BLaER1 treated with 17β-estradiol and CSF1 and Interleukin-3, amounts not matched to agents 10 nM and 100 nM (cell line): Measurements from ENCODE around the gene TENM3.

Source experiments
- H3K27ac ChIP-seq, 11 experiments: shearing (Covaris generic); formaldehyde crosslinking; 2 replicates each; pipeline ENCODE4 v1.8.1; 2022
- H3K27me3 ChIP-seq, 11 experiments: shearing (Covaris generic); formaldehyde crosslinking; 2 replicates each; pipeline ENCODE4 v1.8.1; 2022
- H3K36me3 ChIP-seq, 11 experiments: shearing (Covaris generic); formaldehyde crosslinking; 2 replicates each; pipeline ENCODE4 v1.8.1; 2022
- H3K4me1 ChIP-seq, 10 experiments: shearing (Covaris generic); formaldehyde crosslinking; 2 replicates each; pipeline ENCODE4 v1.8.1; 2022
- H3K4me2 ChIP-seq, 11 experiments: shearing (Covaris generic); formaldehyde crosslinking; 2 replicates each; pipeline ENCODE4 v1.8.1; 2022
- H3K4me3 ChIP-seq, 10 experiments: shearing (Covaris generic); formaldehyde crosslinking; 2 replicates each; pipeline ENCODE4 v1.8.1; 2022
- H3K9ac ChIP-seq, 11 experiments: shearing (Covaris generic); formaldehyde crosslinking; 2 replicates each; pipeline ENCODE4 v1.8.1; 2022
- H3K9me3 ChIP-seq, 11 experiments: shearing (Covaris generic); formaldehyde crosslinking; replicated peaks in 1 of 11; 2 replicates each; pipeline ENCODE4 v1.8.1; 2022
- H4K20me1 ChIP-seq, 11 experiments: shearing (Covaris generic); formaldehyde crosslinking; 2 replicates each; pipeline ENCODE4 v1.8.1; 2022
- Cebpa-rat ChIP-seq, 11 experiments: shearing (Covaris generic); IDR thresholded peaks; 2 replicates each; pipeline ENCODE4 v1.8.1; 2022

Gene TENM3

GRCh38 chr4:182760551-182761043 is 517.4 kb downstream of the TENM3 start:
- Histone ChIP-seq H3K9ac (no peak overlapping the region), H3K4me1 (peaks cover 0 to 46% (median 22%) of the 10 kb centered on the region in 10 experiments; a peak in 13 of 20 replicates), H3K9me3 (peaks cover 0 to 27% (median 13%) of the 10 kb centered on the region in 11 experiments; a peak in 13 of 22 replicates), H3K36me3 (peaks cover 0 to 13% (median 2%) of the 10 kb centered on the region in 11 experiments; a peak in 9 of 22 replicates), H3K27me3 (no peaks in the 10 kb centered on the region), H3K4me2 (peak overlapping the region in 8 of 11 experiments; percentile 10 to 68 (median 50); a peak in 14 of 22 replicates), H3K4me3 (no peak overlapping the region), H3K27ac (no peak overlapping the region), H4K20me1 (no peaks in the 10 kb centered on the region)
- no peak for TF ChIP-seq Cebpa-rat (IDR thresholded peaks at IDR 0.05)

GRCh38 chr4:182764137-182764536 is 520.9 kb downstream of the TENM3 start:
- Histone ChIP-seq H3K36me3 (no peaks in the 10 kb centered on the region), H3K9me3 (no peaks in the 10 kb centered on the region), H3K4me1 (peaks cover 0 to 39% (median 19%) of the 10 kb centered on the region in 10 experiments; a peak in 13 of 20 replicates), H3K4me3 (no peak overlapping the region), H3K9ac (no peak overlapping the region), H3K27ac (no peak overlapping the region), H3K27me3 (no peaks in the 10 kb centered on the region), H3K4me2 (0 out of 22 replicates have a peak overlapping the region, but pooled peaks of 1 of the 11 experiments have one; percentile 10), H4K20me1 (no peaks in the 10 kb centered on the region)
- TF ChIP-seq Cebpa-rat (IDR thresholded peaks at IDR 0.05) = no peak

- H3K27ac ChIP-seq = no peak overlapping the region
- 0 out of 22 replicates have a peak overlapping the region, but pooled peaks of 1 of the 11 experiments have one; percentile 10 for H3K4me2 ChIP-seq
- H3K27me3 ChIP-seq = no peaks in the 10 kb centered on the region
- no peaks in the 10 kb centered on the region for H4K20me1 ChIP-seq
- H3K4me1 ChIP-seq = peaks cover 0 to 38% (median 19%) of the 10 kb centered on the region in 10 experiments; a peak in 13 of 20 replicates
- no peaks in the 10 kb centered on the region for H3K9me3 ChIP-seq
- no peak overlapping the region for H3K9ac ChIP-seq
- H3K4me3 ChIP-seq = no peak overlapping the region
- no peak for TF ChIP-seq Cebpa-rat (IDR thresholded peaks at IDR 0.05)
- no peaks in the 10 kb centered on the region for H3K36me3 ChIP-seq
Observed at GRCh38 chr4:182764642-182765041, 521.4 kb downstream of the TENM3 start.

GRCh38 chr4:182765987-182766856 is 523.0 kb downstream of the TENM3 start:
- Histone ChIP-seq H3K27ac (no peak overlapping the region), H3K4me3 (no peak overlapping the region), H3K36me3 (no peaks in the 10 kb centered on the region), H3K27me3 (no peaks in the 10 kb centered on the region), H3K9me3 (no peaks in the 10 kb centered on the region), H3K4me2 (no peak overlapping the region), H4K20me1 (no peaks in the 10 kb centered on the region), H3K4me1 (peaks cover 0 to 23% (median 5%) of the 10 kb centered on the region in 10 experiments; a peak in 7 of 20 replicates), H3K9ac (no peak overlapping the region)
- no peak for TF ChIP-seq Cebpa-rat (IDR thresholded peaks at IDR 0.05)

- Histone ChIP-seq H3K4me2 (no peak overlapping the region), H3K9me3 (no peaks in the 10 kb centered on the region), H3K27me3 (no peaks in the 10 kb centered on the region), H3K4me1 (peaks cover 0 to 16% (median 4%) of the 10 kb centered on the region in 10 experiments; a peak in 5 of 20 replicates), H3K27ac (no peak overlapping the region), H3K4me3 (no peak overlapping the region), H4K20me1 (no peaks in the 10 kb centered on the region), H3K36me3 (no peaks in the 10 kb centered on the region), H3K9ac (no peak overlapping the region)
- TF ChIP-seq Cebpa-rat (IDR thresholded peaks at IDR 0.05) = no peak
Observed at GRCh38 chr4:182766857-182767250, 523.7 kb downstream of the TENM3 start.

- Histone ChIP-seq H3K36me3 (no peaks in the 10 kb centered on the region), H3K27me3 (no peaks in the 10 kb centered on the region), H3K9me3 (no peaks in the 10 kb centered on the region), H3K9ac (no peak overlapping the region), H3K27ac (no peak overlapping the region), H4K20me1 (no peaks in the 10 kb centered on the region), H3K4me1 (peaks cover 0 to 5% (median 0%) of the 10 kb centered on the region in 10 experiments; a peak in 2 of 20 replicates), H3K4me2 (no peak overlapping the region), H3K4me3 (no peak overlapping the region)
- no peak for TF ChIP-seq Cebpa-rat (IDR thresholded peaks at IDR 0.05)
Observed at GRCh38 chr4:182768838-182769237, 525.6 kb downstream of the TENM3 start.

GRCh38 chr4:182770259-182770995 is 527.2 kb downstream of the TENM3 start:
- Histone ChIP-seq H3K27me3 (no peaks in the 10 kb centered on the region), H3K4me2 (no peak overlapping the region)
- TF ChIP-seq Cebpa-rat (IDR thresholded peaks at IDR 0.05) = no peak

GRCh38 chr4:182770996-182771514 is 527.9 kb downstream of the TENM3 start:
- Histone ChIP-seq H3K4me1 (no peaks in the 10 kb centered on the region), H3K9ac (no peak overlapping the region), H3K27me3 (no peaks in the 10 kb centered on the region), H3K9me3 (no peaks in the 10 kb centered on the region), H4K20me1 (no peaks in the 10 kb centered on the region; a peak in 1 of 22 replicates), H3K4me2 (no peak overlapping the region), H3K36me3 (peaks cover 0 to 16% (median 7%) of the 10 kb centered on the region in 11 experiments; a peak in 8 of 22 replicates), H3K4me3 (no peak overlapping the region), H3K27ac (no peak overlapping the region)
- no peak for TF ChIP-seq Cebpa-rat (IDR thresholded peaks at IDR 0.05)

More at GRCh38 chr4:182770259-182770995, 527.2 kb downstream of the TENM3 start:
- Histone ChIP-seq H3K9ac (no peak overlapping the region), H3K36me3 (peaks cover 0 to 10% (median 5%) of the 10 kb centered on the region in 11 experiments; a peak in 8 of 22 replicates), H3K27ac (no peak overlapping the region), H4K20me1 (no peaks in the 10 kb centered on the region; a peak in 1 of 22 replicates), H3K4me3 (no peak overlapping the region), H3K4me1 (no peaks in the 10 kb centered on the region), H3K9me3 (no peaks in the 10 kb centered on the region)
